Epidermal melanocyte (primary cell): ENCODE data around the gene STH.
"Not testable (repeated sequence)": the region's sequence is repeated elsewhere in the genome, so short reads cannot be mapped to it uniquely, and the experiment has no call there.

Source experiments
- DNase-seq: peaks from one replicate; pipeline ENCODE4 v3.0.0; 2011; ENCODE audit warnings: low spot score; ENCODE audit not compliant: insufficient read length

Gene STH

GRCh38 chr17:45998987-45999899 is at the start of gene STH:
STH (plus strand) TSS chr17:45999250; CDS start chr17:45999280, 30 bp downstream.
- no peak for DNase-seq

- DNase-seq = no peak
Measured at GRCh38 chr17:45949755-45950320, 49.2 kb upstream of the STH start.

GRCh38 chr17:45950888-45951287 is 48.2 kb upstream of the STH start:
- DNase-seq = no peak

GRCh38 chr17:45951403-45951802 is 47.6 kb upstream of the STH start:
- DNase-seq = no peak

- DNase-seq = no peak
Measured at GRCh38 chr17:45951941-45952340, 47.1 kb upstream of the STH start.

GRCh38 chr17:45952814-45953320 is 46.2 kb upstream of the STH start:
- DNase-seq = no peak

- DNase-seq = no peak
Measured at GRCh38 chr17:45953561-45953960, 45.5 kb upstream of the STH start.

GRCh38 chr17:45954914-45955313 is 44.1 kb upstream of the STH start:
- DNase-seq = no peak

- no peak for DNase-seq
Measured at GRCh38 chr17:45955326-45955725, 43.7 kb upstream of the STH start.

GRCh38 chr17:45956090-45956489 is 43.0 kb upstream of the STH start:
- no peak for DNase-seq

- not testable (repeated sequence) for DNase-seq
Measured at GRCh38 chr17:45956746-45957145, 42.3 kb upstream of the STH start.

GRCh38 chr17:45958307-45958706 is 40.7 kb upstream of the STH start:
- DNase-seq = no peak

GRCh38 chr17:45958994-45959665 is 39.9 kb upstream of the STH start:
- no peak for DNase-seq

GRCh38 chr17:45960311-45960710 is 38.7 kb upstream of the STH start:
- DNase-seq = no peak

GRCh38 chr17:45961206-45961605 is 37.8 kb upstream of the STH start:
- no peak for DNase-seq

GRCh38 chr17:45962221-45962972 is 36.7 kb upstream of the STH start:
- DNase-seq = no peak

GRCh38 chr17:45963283-45963682 is 35.8 kb upstream of the STH start:
- no peak for DNase-seq

GRCh38 chr17:45963889-45964288 is 35.2 kb upstream of the STH start:
- no peak for DNase-seq

- no peak for DNase-seq
Measured at GRCh38 chr17:45964634-45965033, 34.4 kb upstream of the STH start.

GRCh38 chr17:45965812-45966211 is 33.2 kb upstream of the STH start:
- DNase-seq = no peak

GRCh38 chr17:45966606-45967280 is 32.3 kb upstream of the STH start:
- no peak for DNase-seq
